GM19468 (cell line): Measurements from ENCODE around the gene THSD7B.
"Not testable (repeated sequence)": the region's sequence is repeated elsewhere in the genome, so short reads cannot be mapped to it uniquely, and the experiment has no call there.

Source experiments
- ATAC-seq: cut with Tn5 transposase; IDR thresholded peaks from one replicate; pipeline ENCODE4 v1.9.1; 2021; ENCODE audit warnings: mild to moderate bottlenecking, moderate library complexity, moderate number of reproducible peaks; ENCODE audit not compliant: unreplicated experiment; ENCODE audit errors: extremely low read depth

THSD7B gene

DNA sequence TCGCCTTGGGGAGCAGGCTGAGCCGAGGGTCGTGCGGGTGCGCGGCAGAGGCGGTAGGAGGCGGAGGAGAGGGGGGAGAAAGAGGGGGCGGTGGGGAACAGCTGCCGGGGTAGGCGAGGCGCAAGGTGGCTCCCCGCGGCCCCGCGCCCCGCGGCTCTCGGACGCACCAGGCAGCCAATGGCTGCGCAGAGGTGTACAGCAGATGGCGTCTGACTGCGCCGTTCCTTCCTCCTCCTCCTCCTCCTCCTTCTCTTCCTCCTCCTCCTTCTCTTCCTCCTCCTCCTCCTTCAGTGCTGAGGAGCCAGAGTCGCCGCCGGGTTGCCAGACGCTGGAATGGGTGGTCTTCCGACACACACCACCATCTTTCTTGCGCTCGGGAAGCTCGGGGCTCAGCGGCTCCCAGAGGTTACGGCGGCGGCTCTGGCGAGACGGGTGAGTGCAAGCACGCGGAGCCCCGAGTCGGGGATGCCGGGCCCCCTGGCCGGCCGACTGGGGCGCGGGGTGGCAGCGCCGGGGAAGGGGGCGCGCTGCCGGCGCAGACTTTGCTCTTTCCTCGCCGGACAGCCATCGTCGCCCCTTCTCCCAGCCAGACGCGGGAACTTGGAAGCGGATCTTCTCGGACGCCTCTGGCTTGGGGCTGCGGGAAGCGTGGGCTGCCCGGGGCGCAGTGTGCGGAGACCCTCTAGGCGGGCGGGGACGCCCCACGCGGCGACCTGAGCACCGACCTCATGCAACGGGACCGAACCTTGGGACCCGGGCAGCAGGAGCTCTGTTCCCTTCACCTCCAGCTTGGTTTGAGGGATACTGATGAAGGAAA, at the start of gene THSD7B:
TSS of gene THSD7B (plus strand) at position 290 of the 817 bp plus-strand sequence. CDS start 116,634 bp downstream, outside the sequence.
- ATAC-seq, result no peak

GRCh38 chr2:136718273-136718672, 47.1 kb upstream of the THSD7B start:
- ATAC-seq, result no peak

DNA sequence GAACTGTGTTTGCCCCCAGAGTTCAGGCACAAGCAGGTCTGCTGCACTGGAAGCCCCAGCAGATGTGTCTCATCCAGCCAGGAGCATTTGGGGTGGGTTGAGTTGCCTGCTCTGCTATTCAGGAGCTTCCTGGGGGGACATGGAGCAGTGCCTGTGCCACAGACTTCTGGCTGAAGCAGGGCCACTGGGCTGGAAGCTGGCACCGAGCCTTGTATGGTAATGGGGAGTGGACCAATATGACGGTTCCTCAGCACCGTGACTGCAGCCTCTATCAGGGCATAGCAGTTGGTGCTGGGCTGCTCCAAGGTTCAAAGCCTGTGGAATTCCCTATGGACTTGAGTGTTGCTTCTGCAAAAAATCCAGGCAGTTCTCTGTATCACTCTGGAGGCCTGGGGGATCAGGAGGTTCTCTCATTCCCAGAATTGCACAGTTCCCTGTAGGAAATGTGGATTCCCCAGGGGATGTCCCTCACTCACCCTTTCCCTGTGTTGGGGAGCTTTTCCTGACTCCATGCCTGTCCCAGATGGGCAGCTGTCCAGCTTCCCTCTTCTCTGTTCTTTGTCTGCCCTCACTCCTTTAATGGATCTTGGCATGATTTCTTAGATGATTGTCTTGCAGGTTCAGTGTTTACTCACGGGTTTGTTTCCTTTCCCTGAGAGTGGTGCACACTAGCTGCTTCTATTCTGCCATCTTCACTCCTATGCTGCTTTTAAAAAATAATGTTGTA, 37.2 kb upstream of the THSD7B start:
- ATAC-seq, result no peak

- no peak for ATAC-seq
Measured at GRCh38 chr2:136736236-136736635, 29.1 kb upstream of the THSD7B start.

DNA sequence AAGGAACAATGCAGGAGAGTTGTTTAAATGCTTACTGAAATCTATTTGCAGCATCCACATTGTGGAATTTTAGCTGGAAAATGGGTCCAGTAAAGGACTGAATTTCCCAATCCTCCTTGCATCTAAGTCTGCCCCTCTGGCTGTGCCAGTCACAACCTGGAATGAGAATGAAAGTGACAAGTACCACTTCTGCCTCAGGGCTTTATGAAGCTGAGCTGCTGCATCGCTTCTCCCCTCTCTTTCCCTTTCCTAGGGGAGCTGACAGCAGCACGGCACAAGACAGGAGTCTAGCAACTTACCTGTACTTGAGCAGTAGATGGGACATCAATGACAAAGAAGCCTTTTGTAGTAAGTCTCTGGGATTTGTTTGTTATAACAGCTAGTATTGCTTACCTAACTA, 27.3 kb upstream of the THSD7B start:
- ATAC-seq, result no peak

DNA sequence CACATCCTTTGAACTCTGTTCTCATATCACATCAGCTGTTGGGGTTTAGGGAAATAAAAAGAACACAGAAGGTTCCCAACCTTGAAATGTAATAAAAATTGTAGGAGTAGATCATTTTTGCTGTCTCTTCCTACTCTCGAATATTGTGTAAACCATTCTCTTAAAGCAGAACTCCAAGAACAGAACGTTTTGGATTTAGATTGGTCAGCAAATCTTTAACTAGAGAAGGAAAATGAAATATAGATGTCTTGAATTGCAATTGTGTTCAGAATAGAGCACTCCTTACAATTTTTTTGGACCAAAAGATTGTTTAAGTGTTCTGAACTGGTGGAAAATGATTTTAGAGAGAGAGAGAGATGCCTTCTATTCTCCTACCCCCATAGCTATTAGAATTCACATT, 23.9 kb upstream of the THSD7B start:
- ATAC-seq, result no peak

DNA sequence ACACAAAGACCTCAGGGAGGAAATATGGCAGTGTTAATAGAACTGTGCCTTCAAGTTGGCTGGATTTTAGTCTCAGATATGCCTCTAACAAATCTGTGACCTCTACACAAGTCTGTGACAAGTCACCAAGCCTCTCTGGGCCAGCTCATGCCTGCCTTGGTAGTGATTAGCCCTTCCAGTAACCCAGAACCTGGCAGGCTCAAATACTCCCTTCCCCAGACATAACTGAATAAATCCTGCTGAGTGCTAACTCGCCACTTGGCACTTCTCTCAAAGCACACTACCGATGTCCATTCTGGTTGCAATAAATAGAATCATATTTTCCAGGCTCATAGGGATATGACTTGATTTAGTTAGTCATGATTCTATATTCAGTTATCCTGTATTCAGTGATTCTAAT, 15.3 kb upstream of the THSD7B start:
- ATAC-seq, result no peak

DNA sequence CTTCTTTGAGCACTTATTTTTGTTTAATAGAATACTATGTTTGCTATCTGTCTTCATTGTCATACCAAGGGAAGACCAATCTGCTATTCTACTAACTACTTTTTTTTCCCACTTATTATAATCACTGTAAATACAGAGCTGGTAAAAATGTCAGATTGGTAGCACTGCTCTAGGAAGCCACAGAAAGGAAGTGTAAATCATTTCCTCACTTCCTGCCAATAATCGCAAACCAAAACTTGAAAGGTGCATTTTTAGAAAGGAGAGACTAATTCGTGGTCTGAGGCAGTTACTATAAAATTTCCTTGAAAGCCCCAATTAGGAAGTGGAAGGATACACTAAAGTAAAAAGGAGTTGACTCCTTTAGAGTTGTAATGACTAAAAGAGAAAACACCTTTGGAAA, 13.9 kb upstream of the THSD7B start:
- no peak for ATAC-seq

DNA sequence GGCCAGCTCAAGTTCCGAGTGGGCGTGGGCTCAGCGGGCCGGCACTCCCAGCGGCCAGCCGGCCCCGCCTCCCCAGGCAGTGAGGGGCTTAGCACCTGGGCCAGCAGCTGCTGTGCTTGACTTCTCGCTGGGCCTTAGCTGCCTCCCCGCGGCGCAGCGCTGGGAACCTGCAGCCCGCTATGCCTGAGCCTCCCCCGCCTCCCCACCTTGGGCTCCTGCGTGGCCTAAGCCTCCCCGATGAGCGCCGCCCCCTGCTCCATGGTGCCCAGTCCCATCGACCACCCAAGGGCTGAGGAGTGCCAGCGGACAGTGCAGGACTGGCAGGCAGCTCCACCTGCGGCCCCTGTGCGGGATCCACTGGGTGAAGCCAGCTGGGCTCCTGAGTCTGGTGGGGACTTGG, 6.8 kb upstream of the THSD7B start:
- ATAC-seq, result not testable (repeated sequence)

- no peak for ATAC-seq
Measured at GRCh38 chr2:136764452-136765255, 691 bp upstream of the THSD7B start.

DNA sequence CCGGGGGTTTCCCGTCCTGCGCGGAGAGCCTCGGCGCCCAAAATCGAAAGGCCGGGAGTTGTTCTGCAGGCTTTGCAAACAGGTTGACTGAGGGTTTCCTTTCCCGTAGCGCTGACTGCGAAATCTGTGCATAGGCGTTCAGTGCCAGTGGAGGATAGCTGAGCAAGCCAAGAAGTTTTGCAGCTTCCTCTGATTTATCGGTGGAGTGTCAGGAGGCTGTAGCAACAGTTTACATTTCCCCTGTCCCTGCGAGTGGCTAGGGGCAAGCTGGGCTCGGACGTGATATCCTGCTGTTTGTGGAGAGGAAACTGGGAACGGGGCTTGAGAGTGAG, 694 bp downstream of the THSD7B start:
- ATAC-seq, result no peak

- no peak for ATAC-seq
Measured at GRCh38 chr2:136767030-136767429, 1.7 kb downstream of the THSD7B start.

DNA sequence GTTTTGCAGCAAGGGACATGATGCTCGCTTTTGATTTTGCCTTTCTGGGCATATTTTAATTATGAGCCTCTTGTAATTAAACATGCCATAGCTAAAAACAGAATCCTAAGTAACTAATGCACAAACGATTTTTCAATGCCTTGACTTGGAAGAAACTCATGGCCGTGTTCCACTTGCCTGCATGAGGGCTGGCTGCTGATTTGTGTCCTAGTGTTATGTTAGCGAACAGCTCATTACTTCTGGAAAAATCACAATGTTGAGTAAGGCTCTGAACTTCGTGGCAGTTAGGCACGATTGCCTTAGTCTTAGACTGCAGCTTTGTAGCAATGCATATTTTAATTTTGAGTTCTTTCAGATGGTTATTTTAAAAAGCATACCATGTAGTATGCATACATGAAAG, 4.5 kb downstream of the THSD7B start:
- no peak for ATAC-seq

DNA sequence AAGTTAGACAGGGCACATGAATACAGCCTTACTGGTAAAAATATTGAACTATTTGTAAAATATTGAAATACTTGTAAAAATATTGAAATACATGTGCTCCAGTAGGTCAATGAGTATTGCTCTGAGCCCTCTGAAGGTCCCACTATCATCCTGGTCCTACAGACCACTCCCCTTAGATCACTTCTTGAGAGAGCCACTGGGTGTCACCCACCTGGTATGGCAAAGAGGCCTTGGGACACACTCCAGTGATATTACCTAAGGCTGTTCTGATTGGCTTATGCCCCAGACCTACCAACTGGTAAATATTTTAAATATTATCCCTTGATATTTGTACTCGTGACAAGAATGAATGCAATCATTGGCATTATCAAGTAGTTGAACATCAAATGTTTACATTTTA, 5.0 kb downstream of the THSD7B start:
- ATAC-seq, result no peak

GRCh38 chr2:136777391-136777790, 12.0 kb downstream of the THSD7B start:
- no peak for ATAC-seq

- no peak for ATAC-seq
Measured at GRCh38 chr2:136783856-136784255, 18.5 kb downstream of the THSD7B start.

DNA sequence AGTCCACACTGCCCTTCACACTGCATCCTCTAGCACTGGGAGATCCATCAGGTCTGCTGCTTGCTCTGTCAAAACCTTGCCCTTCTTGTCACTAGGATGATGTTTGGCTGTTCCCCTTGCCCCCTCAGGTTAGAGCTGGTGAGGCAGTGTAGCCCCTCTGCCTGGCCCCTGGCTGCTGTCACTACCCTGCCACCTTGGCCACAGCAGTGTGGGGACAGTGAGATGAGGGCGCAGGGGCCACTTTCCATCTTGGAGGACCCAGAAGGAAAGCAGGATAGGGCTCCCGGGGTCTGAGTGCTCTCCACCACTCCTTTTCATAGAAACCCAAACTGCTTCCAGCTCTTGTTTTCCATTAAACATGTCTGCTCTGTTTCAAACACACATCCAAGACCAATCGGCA, 19.9 kb downstream of the THSD7B start:
- no peak for ATAC-seq

- no peak for ATAC-seq
Measured at GRCh38 chr2:136787970-136788369, 22.6 kb downstream of the THSD7B start.

DNA sequence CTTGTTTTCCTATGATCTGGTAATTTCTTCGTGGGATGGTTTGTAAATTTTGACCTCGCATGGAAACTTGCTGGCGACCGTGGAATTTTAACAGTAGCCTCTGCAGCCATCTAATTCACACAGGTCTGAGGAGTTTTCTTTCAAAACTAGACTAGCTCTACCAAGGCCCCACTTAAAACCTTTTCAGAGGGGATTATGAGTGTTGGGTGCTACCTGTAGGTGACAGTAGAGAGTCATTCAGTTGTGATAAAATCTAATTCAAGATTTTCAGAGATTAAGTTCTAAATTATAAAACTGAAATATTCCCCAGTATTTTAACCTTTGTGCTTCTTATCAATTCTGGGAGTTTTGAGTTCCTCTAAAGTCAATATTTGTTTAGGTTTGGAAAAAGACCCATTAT, 31.0 kb downstream of the THSD7B start:
- ATAC-seq, result no peak

- ATAC-seq, result no peak
Measured at GRCh38 chr2:136798766-136799165, 33.4 kb downstream of the THSD7B start.

GRCh38 chr2:136801661-136802060, 36.3 kb downstream of the THSD7B start:
- ATAC-seq, result no peak
